Adipocyte (in vitro differentiated cells): Measurements from ENCODE around the gene KIF3A.

Source experiments
- DNase-seq: peaks from one replicate; pipeline ENCODE4 v3.0.0-alpha.2; 2015; ENCODE audit warnings: low read depth
- H3K27me3 ChIP-seq: replicated peaks from 2 replicates; pipeline ENCODE4 v1.7.0; 2013; ENCODE audit warnings: mild to moderate bottlenecking, low read length, moderate library complexity; ENCODE audit not compliant: control insufficient read depth, insufficient read depth
- H3K36me3 ChIP-seq: 2 replicates; pipeline ENCODE4 v1.7.0; 2013; ENCODE audit warnings: low read length, mild to moderate bottlenecking, moderate library complexity; ENCODE audit not compliant: control insufficient read depth, insufficient read depth, severe bottlenecking
- H3K4me1 ChIP-seq: 2 replicates; pipeline ENCODE4 v1.7.0; 2013; ENCODE audit warnings: mild to moderate bottlenecking, low read length, moderate library complexity; ENCODE audit not compliant: control insufficient read depth, insufficient read depth
- H3K4me3 ChIP-seq: 2 replicates; pipeline ENCODE4 v1.7.0; 2013; ENCODE audit warnings: mild to moderate bottlenecking, low read length, moderate library complexity
- H3K9ac ChIP-seq: 2 replicates; pipeline ENCODE4 v1.7.0; 2013; ENCODE audit warnings: mild to moderate bottlenecking, low read length, moderate library complexity
- H3K9me3 ChIP-seq: 2 replicates; pipeline ENCODE4 v1.7.0; 2013; ENCODE audit warnings: mild to moderate bottlenecking, low read length, moderate library complexity; ENCODE audit not compliant: control insufficient read depth

Gene KIF3A

GRCh38 chr5:132663771-132664695 is 73.3 kb downstream of the KIF3A start:
- H3K4me1 ChIP-seq = peaks cover 21% of the 10 kb centered on the region
- no peaks in the 10 kb centered on the region for H3K9me3 ChIP-seq
- no peak overlapping the region for H3K4me3 ChIP-seq
- H3K9ac ChIP-seq = no peak overlapping the region
- peaks cover 9% of the 10 kb centered on the region for H3K27me3 ChIP-seq
- no peak for DNase-seq
- no peaks in the 10 kb centered on the region for H3K36me3 ChIP-seq

GRCh38 chr5:132662925-132663770 is 74.2 kb downstream of the KIF3A start:
- peak; percentile 32 for DNase-seq
- peaks cover 9% of the 10 kb centered on the region for H3K27me3 ChIP-seq

GRCh38 chr5:132662004-132662401 is 75.3 kb downstream of the KIF3A start:
- Histone ChIP-seq H3K36me3 (no peaks in the 10 kb centered on the region), H3K4me3 (no peak overlapping the region), H3K9me3 (no peaks in the 10 kb centered on the region), H3K4me1 (peaks cover 32% of the 10 kb centered on the region), H3K27me3 (peaks cover 5% of the 10 kb centered on the region), H3K9ac (no peak overlapping the region)
- no peak for DNase-seq

More at GRCh38 chr5:132662925-132663770, 74.2 kb downstream of the KIF3A start:
- Histone ChIP-seq H3K9ac (no peak overlapping the region), H3K4me1 (peaks cover 21% of the 10 kb centered on the region), H3K9me3 (no peaks in the 10 kb centered on the region), H3K4me3 (no peak overlapping the region), H3K36me3 (no peaks in the 10 kb centered on the region)

DNA sequence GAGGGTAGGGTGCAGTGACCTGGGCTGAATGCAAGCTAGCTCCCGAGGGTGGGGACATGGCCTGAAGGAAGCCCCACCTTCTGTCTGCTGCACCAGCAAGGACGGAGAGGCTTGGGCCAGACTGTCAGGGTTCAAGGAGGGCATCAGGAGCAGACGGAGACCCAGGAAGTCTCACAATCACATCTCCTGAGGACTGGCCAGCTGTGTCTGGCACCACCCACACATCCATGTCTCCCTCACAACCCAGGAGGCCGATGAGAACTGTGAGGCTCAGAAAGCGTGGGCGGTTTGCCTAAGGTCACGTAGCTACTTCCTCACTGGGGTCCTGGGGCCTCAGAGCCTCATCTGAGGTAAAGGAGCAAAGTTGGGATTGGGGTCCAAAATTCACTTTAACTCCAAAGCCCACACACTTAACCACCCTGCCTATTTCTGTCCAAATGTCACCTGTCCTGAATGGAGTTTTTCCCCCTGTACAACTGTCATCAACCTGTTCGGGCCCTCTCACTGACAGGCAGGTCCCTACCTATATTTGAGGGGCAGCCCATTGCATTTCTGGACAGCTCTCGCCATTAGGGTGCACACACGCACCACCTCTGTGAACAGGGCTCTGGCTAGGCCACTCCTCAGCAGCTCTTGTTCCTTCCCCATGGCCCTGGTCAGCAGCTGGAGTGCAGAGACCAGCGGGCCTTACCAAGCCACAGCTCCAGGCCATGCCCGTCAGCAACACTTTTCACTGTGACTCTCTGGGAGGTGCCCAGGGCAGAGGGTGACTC is 75.9 kb downstream of the KIF3A start:
- Histone ChIP-seq H3K27me3 (no peaks in the 10 kb centered on the region), H3K9me3 (no peaks in the 10 kb centered on the region), H3K4me1 (peaks cover 38% of the 10 kb centered on the region), H3K36me3 (no peaks in the 10 kb centered on the region), H3K9ac (no peak overlapping the region), H3K4me3 (no peak overlapping the region)
- DNase-seq = no peak

- H3K9me3 ChIP-seq = no peaks in the 10 kb centered on the region
- no peak overlapping the region for H3K4me3 ChIP-seq
- H3K4me1 ChIP-seq = peaks cover 38% of the 10 kb centered on the region
- no peaks in the 10 kb centered on the region for H3K36me3 ChIP-seq
- no peak for DNase-seq
- H3K27me3 ChIP-seq = no peaks in the 10 kb centered on the region
- no peak overlapping the region for H3K9ac ChIP-seq
Measured at GRCh38 chr5:132659598-132660493, 77.5 kb downstream of the KIF3A start.

- Histone ChIP-seq H3K9me3 (no peaks in the 10 kb centered on the region), H3K36me3 (no peaks in the 10 kb centered on the region), H3K9ac (no peak overlapping the region), H3K4me3 (no peak overlapping the region), H3K27me3 (no peaks in the 10 kb centered on the region), H3K4me1 (peaks cover 35% of the 10 kb centered on the region)
- DNase-seq = no peak
Measured at GRCh38 chr5:132658381-132659302, 78.7 kb downstream of the KIF3A start.

DNA sequence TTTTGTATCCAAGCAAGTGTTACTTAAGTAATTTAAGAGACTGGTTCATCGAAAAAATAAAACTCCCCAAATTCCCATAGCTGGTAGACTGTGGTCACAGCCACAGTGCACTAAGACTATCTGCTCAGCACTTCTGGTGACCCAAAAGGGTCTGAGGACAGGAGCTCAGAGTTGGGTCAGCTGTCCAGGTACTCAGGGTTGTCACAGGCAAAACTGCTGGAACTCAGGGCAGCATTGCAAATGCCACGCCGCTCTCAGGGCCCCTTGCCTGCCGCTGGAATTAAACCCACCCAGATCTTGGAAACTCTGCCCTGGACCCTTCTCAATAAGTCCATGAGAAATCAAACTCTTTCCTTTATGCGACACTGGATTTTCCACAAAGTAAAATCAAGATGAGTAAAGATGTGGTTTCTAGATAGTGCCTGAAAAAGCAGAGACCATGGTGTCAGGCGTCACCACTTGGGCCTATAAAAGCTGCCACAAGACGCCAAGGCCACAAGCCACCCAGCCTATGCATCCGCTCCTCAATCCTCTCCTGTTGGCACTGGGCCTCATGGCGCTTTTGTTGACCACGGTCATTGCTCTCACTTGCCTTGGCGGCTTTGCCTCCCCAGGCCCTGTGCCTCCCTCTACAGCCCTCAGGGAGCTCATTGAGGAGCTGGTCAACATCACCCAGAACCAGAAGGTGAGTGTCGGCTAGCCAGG is 79.5 kb downstream of the KIF3A start, which contains the start of gene IL13:
Gene IL13, plus strand, starts transcription at position 498 of the 705 bp plus-strand sequence. Its CDS starts 14 bp downstream, at position 512.
- no peak for DNase-seq
- Histone ChIP-seq H3K27me3 (no peaks in the 10 kb centered on the region), H3K9me3 (no peaks in the 10 kb centered on the region), H3K9ac (peak within 1 kb of the TSS; percentile 56), H3K4me1 (peaks cover 27% of the 10 kb centered on the region), H3K36me3 (no peaks in the 10 kb centered on the region), H3K4me3 (peak within 1 kb of the TSS; percentile 17)

GRCh38 chr5:132656774-132657355 is 80.5 kb downstream of the KIF3A start:
- DNase-seq = no peak
- peak overlapping the region; percentile 63 for H3K4me3 ChIP-seq
- no peaks in the 10 kb centered on the region for H3K36me3 ChIP-seq
- no peaks in the 10 kb centered on the region for H3K27me3 ChIP-seq
- H3K9ac ChIP-seq = peak overlapping the region; percentile 56
- peaks cover 22% of the 10 kb centered on the region for H3K4me1 ChIP-seq
- H3K9me3 ChIP-seq = no peaks in the 10 kb centered on the region
